ENCODE data around the gene EXOC6.

- TF ChIP-seq, protein P1, sequence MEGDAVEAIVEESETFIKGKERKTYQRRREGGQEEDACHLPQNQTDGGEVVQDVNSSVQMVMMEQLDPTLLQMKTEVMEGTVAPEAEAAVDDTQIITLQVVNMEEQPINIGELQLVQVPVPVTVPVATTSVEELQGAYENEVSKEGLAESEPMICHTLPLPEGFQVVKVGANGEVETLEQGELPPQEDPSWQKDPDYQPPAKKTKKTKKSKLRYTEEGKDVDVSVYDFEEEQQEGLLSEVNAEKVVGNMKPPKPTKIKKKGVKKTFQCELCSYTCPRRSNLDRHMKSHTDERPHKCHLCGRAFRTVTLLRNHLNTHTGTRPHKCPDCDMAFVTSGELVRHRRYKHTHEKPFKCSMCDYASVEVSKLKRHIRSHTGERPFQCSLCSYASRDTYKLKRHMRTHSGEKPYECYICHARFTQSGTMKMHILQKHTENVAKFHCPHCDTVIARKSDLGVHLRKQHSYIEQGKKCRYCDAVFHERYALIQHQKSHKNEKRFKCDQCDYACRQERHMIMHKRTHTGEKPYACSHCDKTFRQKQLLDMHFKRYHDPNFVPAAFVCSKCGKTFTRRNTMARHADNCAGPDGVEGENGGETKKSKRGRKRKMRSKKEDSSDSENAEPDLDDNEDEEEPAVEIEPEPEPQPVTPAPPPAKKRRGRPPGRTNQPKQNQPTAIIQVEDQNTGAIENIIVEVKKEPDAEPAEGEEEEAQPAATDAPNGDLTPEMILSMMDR (conservative IDR thresholded peaks at IDR 0.05 in 1 of 2, IDR thresholded peaks at IDR 0.05 in 1 of 2; ENCODE audit: extremely low read depth in 1 of 2, insufficient read depth in 1 of 2, low read depth in 1 of 2, low read length in 2 of 2): no peak
- no peak for TF ChIP-seq EZH2 (IDR thresholded peaks at IDR 0.05; ENCODE audit: borderline replicate concordance, low read length)
These were observed 49.6 kb downstream of the EXOC6 start for GRCh38 chr10:92897916-92898315.

Measured in mammary epithelial cell (primary cell).